Measurements from ENCODE around the gene NXPH3.

The NXPH3 gene

GRCh38 chr17:49576088-49576916 lies 631 bp downstream of the NXPH3 start:
- no peak for DNase-seq

GRCh38 chr17:49576917-49577649 lies 1.4 kb downstream of the NXPH3 start:
- DNase-seq: no peak

GRCh38 chr17:49577650-49577934 lies 1.9 kb downstream of the NXPH3 start:
- DNase-seq: no peak

- no peak for DNase-seq
Observed at GRCh38 chr17:49577963-49578362, 2.3 kb downstream of the NXPH3 start.

GRCh38 chr17:49578414-49578813 lies 2.7 kb downstream of the NXPH3 start:
- DNase-seq: no peak

GRCh38 chr17:49578952-49579500 lies 3.4 kb downstream of the NXPH3 start:
- DNase-seq: no peak

- no peak for DNase-seq
Observed at GRCh38 chr17:49579522-49579921, 3.9 kb downstream of the NXPH3 start.

GRCh38 chr17:49580055-49580721 lies 4.5 kb downstream of the NXPH3 start:
- no peak for DNase-seq

- DNase-seq: no peak
Observed at GRCh38 chr17:49580981-49581647, 5.4 kb downstream of the NXPH3 start.

- no peak for DNase-seq
Observed at GRCh38 chr17:49581648-49581998, 6.0 kb downstream of the NXPH3 start.

- DNase-seq: no peak
Observed at GRCh38 chr17:49582055-49582722, 6.5 kb downstream of the NXPH3 start.

GRCh38 chr17:49582789-49583188 lies 7.1 kb downstream of the NXPH3 start:
- DNase-seq: no peak

GRCh38 chr17:49583226-49583625 lies 7.6 kb downstream of the NXPH3 start:
- no peak for DNase-seq

GRCh38 chr17:49583889-49584288 lies 8.2 kb downstream of the NXPH3 start:
- no peak for DNase-seq

GRCh38 chr17:49585422-49586027 lies 9.9 kb downstream of the NXPH3 start:
- DNase-seq: no peak

GRCh38 chr17:49587366-49588073 lies 11.8 kb downstream of the NXPH3 start:
- no peak for DNase-seq

GRCh38 chr17:49588312-49588711 lies 12.6 kb downstream of the NXPH3 start:
- no peak for DNase-seq

- DNase-seq: no peak
Observed at GRCh38 chr17:49588726-49589576, 13.3 kb downstream of the NXPH3 start.

- no peak for DNase-seq
Observed at GRCh38 chr17:49589577-49589927, 13.9 kb downstream of the NXPH3 start.

GRCh38 chr17:49590874-49591273 lies 15.2 kb downstream of the NXPH3 start:
- DNase-seq: no peak

- DNase-seq: no peak
Observed at GRCh38 chr17:49592263-49592662, 16.6 kb downstream of the NXPH3 start.

Data from KG1 (cell line).